IPS-20b (cell line): ENCODE measurements around the gene YBEY.
A peak's percentile ranks its signal among the peaks of the same experiment; 100 is the strongest.

Experiments used
- H3K27ac ChIP-seq: one replicate; pipeline ENCODE4 v1.5.1; 2013; ENCODE audit warnings: low read length
- H3K27me3 ChIP-seq: 2 replicates; pipeline ENCODE4 v1.6.1; 2013; ENCODE audit warnings: mild to moderate bottlenecking, low read length, inconsistent platforms; ENCODE audit not compliant: insufficient read depth
- H3K36me3 ChIP-seq: 2 replicates; pipeline ENCODE4 v1.6.1; 2013; ENCODE audit warnings: low read depth, mild to moderate bottlenecking, inconsistent platforms, low read length, moderate library complexity; ENCODE audit not compliant: insufficient read depth
- H3K4me1 ChIP-seq: 2 replicates; pipeline ENCODE4 v1.6.1; 2013; ENCODE audit warnings: mild to moderate bottlenecking, control low read depth, inconsistent platforms, low read length, moderate library complexity; ENCODE audit not compliant: insufficient read depth
- H3K4me3 ChIP-seq: 2 replicates; pipeline ENCODE4 v1.5.1; 2013; ENCODE audit warnings: mild to moderate bottlenecking, low read length, inconsistent platforms
- H3K9ac ChIP-seq: 2 replicates; pipeline ENCODE4 v1.6.1; 2013; ENCODE audit warnings: low read depth, mild to moderate bottlenecking, inconsistent platforms, low read length, moderate library complexity
- H3K9me3 ChIP-seq: 2 replicates; pipeline ENCODE4 v1.6.1; 2013; ENCODE audit warnings: mild to moderate bottlenecking, low read depth, low read length, inconsistent platforms; ENCODE audit not compliant: insufficient read depth

The YBEY gene

GRCh38 chr21:46311568-46311967 lies 25.4 kb downstream of the YBEY start:
- no peaks in the 10 kb centered on the region for H3K27me3 ChIP-seq
- H3K9me3 ChIP-seq: no peaks in the 10 kb centered on the region
- H3K4me1 ChIP-seq: no peaks in the 10 kb centered on the region
- peaks cover 33% of the 10 kb centered on the region for H3K36me3 ChIP-seq
- no peak overlapping the region for H3K9ac ChIP-seq
- H3K27ac ChIP-seq: no peak overlapping the region
- no peak overlapping the region for H3K4me3 ChIP-seq

DNA sequence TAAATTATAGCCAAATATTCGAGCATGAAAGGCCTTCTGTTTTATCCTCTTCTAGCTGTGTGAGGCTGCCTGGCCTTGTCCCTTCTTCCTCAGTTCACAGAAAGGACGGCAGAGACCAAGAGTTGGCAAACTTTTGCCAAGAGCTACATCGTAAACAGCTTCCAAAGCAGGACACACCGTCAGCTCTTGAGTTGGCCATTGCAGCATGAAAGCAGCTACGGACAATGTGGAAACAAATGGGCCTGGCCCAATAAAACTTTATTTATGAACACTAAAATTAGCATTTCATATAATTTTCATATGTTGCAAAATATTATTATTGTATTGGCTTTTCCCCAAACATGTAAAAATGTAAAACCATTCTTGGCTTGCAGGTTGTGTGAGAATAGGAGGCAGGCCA lies 26.8 kb downstream of the YBEY start:
- no peak overlapping the region for H3K27ac ChIP-seq
- no peak overlapping the region for H3K4me3 ChIP-seq
- no peaks in the 10 kb centered on the region for H3K9me3 ChIP-seq
- no peaks in the 10 kb centered on the region for H3K27me3 ChIP-seq
- H3K9ac ChIP-seq: no peak overlapping the region
- H3K36me3 ChIP-seq: peaks cover 24% of the 10 kb centered on the region; the same call in 1 of the 2 replicates
- no peaks in the 10 kb centered on the region; the same call in 1 of the 2 replicates for H3K4me1 ChIP-seq

GRCh38 chr21:46314441-46315020 lies 28.4 kb downstream of the YBEY start:
- Histone ChIP-seq H3K9me3 (no peaks in the 10 kb centered on the region), H3K9ac (no peak overlapping the region), H3K4me1 (peaks cover 7% of the 10 kb centered on the region; the same call in 1 of the 2 replicates), H3K4me3 (no peak overlapping the region), H3K27me3 (no peaks in the 10 kb centered on the region), H3K36me3 (peaks cover 17% of the 10 kb centered on the region; the same call in 1 of the 2 replicates), H3K27ac (no peak overlapping the region)

GRCh38 chr21:46316708-46317324 lies 30.7 kb downstream of the YBEY start:
- no peak overlapping the region for H3K27ac ChIP-seq
- no peaks in the 10 kb centered on the region for H3K27me3 ChIP-seq
- H3K4me1 ChIP-seq: peaks cover 10% of the 10 kb centered on the region; the same call in 1 of the 2 replicates
- H3K36me3 ChIP-seq: peaks cover 25% of the 10 kb centered on the region
- H3K9me3 ChIP-seq: no peaks in the 10 kb centered on the region
- H3K4me3 ChIP-seq: no peak overlapping the region
- H3K9ac ChIP-seq: no peak overlapping the region

DNA sequence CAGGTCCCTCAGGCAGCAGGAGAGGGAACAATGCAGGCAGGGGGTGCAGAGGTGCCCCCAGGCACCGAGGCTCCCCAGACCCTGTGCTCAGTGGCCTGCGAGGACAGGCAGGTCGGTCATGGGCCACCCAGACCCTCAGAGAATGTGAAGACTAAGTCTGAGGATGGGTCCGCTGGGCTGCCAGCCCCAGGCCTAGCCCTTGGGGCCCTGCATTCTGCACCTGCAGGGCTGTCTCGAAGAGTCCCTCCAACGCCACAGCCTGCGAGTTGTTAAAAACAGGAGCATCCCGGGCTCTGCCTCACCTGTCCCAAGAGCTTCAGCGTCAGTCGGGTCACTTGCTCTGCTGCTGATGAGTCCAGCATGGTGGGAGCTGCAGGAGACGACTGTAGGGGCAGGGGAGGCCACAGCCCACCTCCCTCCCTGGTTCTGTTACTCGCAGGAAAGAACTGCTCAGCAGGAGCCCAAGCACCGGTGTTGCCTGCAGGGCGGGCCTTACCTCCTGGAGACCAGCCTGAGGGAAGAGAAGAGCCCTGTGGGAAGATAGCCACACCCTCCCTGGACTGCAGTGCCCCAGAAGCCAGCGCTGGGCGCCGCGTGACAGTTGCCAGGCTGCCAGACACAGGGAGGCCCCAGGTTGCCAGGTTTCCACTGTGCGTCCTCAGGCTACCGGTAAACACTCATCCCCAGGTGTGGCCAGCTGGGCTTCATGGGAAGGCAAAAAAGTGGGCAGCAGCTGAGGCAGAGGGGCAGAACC lies 31.7 kb downstream of the YBEY start:
- H3K9ac ChIP-seq: no peak overlapping the region
- no peak overlapping the region for H3K27ac ChIP-seq
- no peaks in the 10 kb centered on the region for H3K9me3 ChIP-seq
- peaks cover 15% of the 10 kb centered on the region for H3K4me1 ChIP-seq
- no peak overlapping the region for H3K4me3 ChIP-seq
- no peaks in the 10 kb centered on the region for H3K27me3 ChIP-seq
- H3K36me3 ChIP-seq: peaks cover 29% of the 10 kb centered on the region

DNA sequence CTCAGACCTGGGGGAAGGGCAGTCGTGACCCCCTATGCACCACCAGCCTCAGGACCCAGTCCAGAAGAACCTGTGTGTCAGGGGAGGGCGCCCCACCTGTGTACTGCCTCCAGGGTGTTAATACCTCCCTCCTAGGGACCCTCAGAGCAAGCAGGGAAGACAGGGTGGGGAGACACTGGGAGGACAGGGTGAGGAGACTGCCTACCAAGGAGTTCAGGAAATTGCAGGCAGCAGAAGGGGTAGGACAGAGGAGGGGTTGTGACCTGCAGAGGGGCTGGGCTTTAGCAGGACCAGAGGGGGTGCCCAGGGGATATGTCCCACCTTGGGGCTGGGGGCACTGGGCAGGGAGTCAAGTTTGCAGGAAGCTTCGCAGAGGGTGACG lies 32.3 kb downstream of the YBEY start:
- peaks cover 15% of the 10 kb centered on the region for H3K4me1 ChIP-seq
- no peak overlapping the region for H3K4me3 ChIP-seq
- H3K27ac ChIP-seq: no peak overlapping the region
- H3K9me3 ChIP-seq: no peaks in the 10 kb centered on the region
- no peak overlapping the region for H3K9ac ChIP-seq
- H3K36me3 ChIP-seq: peaks cover 23% of the 10 kb centered on the region
- H3K27me3 ChIP-seq: no peaks in the 10 kb centered on the region

DNA sequence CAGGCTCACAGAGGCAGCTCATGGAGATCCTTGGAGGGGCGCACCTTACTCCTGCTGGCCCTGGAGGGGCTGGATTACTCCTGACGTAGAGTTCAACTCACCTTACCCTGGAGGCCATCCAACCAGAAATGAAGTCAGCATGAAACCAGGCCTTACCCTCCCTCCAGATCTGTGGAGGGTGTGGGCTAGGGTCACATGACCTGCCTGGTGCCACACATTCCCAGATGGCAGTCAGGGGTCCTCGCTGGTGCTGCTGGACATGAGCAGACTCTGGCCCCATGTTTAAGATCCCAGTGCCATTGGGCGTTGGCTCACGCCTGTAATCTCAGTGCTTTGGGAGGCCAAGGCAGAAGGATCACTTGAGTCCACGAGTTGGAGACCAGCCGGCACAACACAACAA lies 33.0 kb downstream of the YBEY start:
- Histone ChIP-seq H3K4me3 (no peak overlapping the region), H3K4me1 (peaks cover 15% of the 10 kb centered on the region), H3K27ac (no peak overlapping the region), H3K27me3 (no peaks in the 10 kb centered on the region), H3K36me3 (peaks cover 22% of the 10 kb centered on the region), H3K9ac (no peak overlapping the region), H3K9me3 (no peaks in the 10 kb centered on the region)

GRCh38 chr21:46320331-46320801 lies 34.2 kb downstream of the YBEY start:
- Histone ChIP-seq H3K9me3 (no peaks in the 10 kb centered on the region), H3K4me1 (peaks cover 15% of the 10 kb centered on the region), H3K9ac (no peak overlapping the region), H3K27me3 (no peaks in the 10 kb centered on the region), H3K36me3 (peaks cover 19% of the 10 kb centered on the region), H3K4me3 (peak overlapping the region; percentile 31), H3K27ac (no peak overlapping the region)

- peak overlapping the region; percentile 85 for H3K4me3 ChIP-seq
- peaks cover 21% of the 10 kb centered on the region for H3K36me3 ChIP-seq
- H3K4me1 ChIP-seq: peaks cover 15% of the 10 kb centered on the region
- H3K27me3 ChIP-seq: no peaks in the 10 kb centered on the region
- peak overlapping the region; percentile 92 for H3K27ac ChIP-seq
- no peaks in the 10 kb centered on the region for H3K9me3 ChIP-seq
- peak overlapping the region; percentile 96 for H3K9ac ChIP-seq
These were observed 36.4 kb downstream of the YBEY start for GRCh38 chr21:46322351-46323226.

DNA sequence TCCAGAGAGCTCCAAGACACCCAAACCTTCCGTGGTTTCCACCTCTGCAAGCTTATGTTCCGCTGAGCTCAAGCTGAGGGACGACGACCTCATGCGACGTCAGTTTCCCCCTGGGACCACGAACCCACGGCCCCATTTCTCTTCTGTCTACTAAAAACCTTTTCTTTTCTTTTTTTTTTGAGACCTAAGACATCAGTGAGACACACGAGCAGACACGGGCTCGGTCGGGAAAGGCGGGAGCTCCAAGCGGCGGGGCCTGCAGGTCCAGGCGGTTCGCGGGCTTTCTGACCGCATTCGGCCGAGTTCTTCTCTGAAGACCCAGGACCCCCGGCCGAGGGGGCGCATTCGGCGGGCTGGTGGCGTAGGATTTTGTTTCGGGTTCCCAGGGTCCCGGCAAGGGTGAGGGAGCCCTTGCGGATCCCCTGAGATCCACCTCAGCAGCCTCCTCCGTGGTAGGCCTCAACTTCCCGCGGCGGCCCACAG lies 37.1 kb downstream of the YBEY start:
- Histone ChIP-seq H3K4me1 (peaks cover 13% of the 10 kb centered on the region), H3K27me3 (no peaks in the 10 kb centered on the region), H3K9ac (peak overlapping the region; percentile 96), H3K36me3 (peaks cover 28% of the 10 kb centered on the region), H3K4me3 (peak overlapping the region; percentile 85), H3K9me3 (no peaks in the 10 kb centered on the region), H3K27ac (peak overlapping the region; percentile 92)

GRCh38 chr21:46323710-46324389 lies 37.7 kb downstream of the YBEY start, which contains the start of the genes C21orf58 and PCNT:
Gene C21orf58 (minus strand): TSS chr21:46323870. CDS start chr21:46322738, 1,132 bp downstream.
Gene PCNT (plus strand): TSS chr21:46324156. CDS start chr21:46324229, 73 bp downstream.
- Histone ChIP-seq H3K4me3 (peak within 1 kb of the TSS; percentile 85), H3K27ac (peak within 1 kb of the TSS; percentile 92), H3K9ac (peak within 1 kb of the TSS; percentile 98), H3K4me1 (peaks cover 8% of the 10 kb centered on the region), H3K27me3 (no peaks in the 10 kb centered on the region), H3K36me3 (peaks cover 34% of the 10 kb centered on the region), H3K9me3 (no peaks in the 10 kb centered on the region)
